ENCODE measurements around the gene CAVIN1.

GRCh38 chr17:42388381-42389134, 34.5 kb downstream of the CAVIN1 start, which contains the start of gene STAT3:
- TF ChIP-seq CTCF (IDR thresholded peaks at IDR 0.05) (peak in 1 of 3 experiments; percentile 34), POLR2AphosphoS5 (IDR thresholded peaks at IDR 0.05) (peak; percentile 95 to 98), POLR2A (IDR thresholded peaks at IDR 0.05; ENCODE audit: low read depth) (peak; percentile 95), EP300 (IDR thresholded peaks at IDR 0.05) (peak; percentile 99)
